ENCODE results near the gene CCDC190.

DNA sequence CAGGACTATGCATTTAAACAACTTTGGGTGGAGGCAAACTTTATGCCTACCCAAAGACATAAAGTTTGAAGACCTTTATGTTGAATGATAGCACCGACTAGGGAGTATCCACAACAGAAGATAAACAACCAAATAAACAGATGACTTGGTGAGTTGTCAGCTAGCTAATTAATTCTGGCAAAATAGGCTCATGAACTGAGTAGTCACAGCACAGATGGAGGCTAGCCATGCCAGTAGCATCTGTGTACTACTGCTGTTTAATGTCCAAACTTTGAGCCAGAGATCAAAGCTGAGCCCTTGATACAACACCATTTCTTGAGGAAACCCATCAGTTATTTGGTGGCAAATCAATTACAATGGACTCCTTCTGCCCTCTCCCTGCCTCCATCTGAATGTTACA is 40.3 kb upstream of the CCDC190 start:
- TF ChIP-seq CTCF (conservative IDR thresholded peaks at IDR 0.05; ENCODE audit: low read length): no peak
- TF ChIP-seq EZH2phosphoT487 (IDR thresholded peaks at IDR 0.05; ENCODE audit: borderline replicate concordance): no peak
